Measurements from ENCODE around the gene FAM53B. TPM values are rescaled to one million over a fixed set of nuclear protein-coding genes. Genes with fewer than 3 reads are reported as not detected.

Gene FAM53B
- total and polyA plus RNA-seq, 8 donors, result 5.7 to 46.9 (median 11.4) TPM

DNA sequence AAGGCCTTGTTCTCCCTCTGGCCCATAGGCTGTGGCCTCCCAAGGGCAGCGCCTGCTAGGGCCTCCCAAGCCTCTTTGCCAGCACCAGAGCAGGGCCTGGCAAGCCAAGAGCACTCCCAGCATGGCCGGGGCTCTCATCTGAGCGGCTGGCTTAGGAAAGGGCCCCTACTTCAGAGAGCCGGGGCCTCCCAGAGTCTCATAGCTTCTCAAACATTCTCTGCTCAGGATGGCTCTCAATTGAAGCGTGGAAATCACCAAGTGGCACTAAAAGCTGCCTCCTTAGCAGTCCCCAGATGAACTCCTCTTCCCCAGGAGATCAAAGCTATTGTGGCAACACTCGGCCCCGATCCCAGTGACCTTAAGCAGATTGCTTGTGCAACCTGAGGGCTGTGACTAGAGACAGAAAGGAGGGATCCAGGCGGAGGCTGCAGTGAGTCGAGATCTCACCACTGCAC is 69.4 kb downstream of the FAM53B start:
- no peak for DNase-seq
- Histone ChIP-seq H3K36me3 (peaks cover 3 to 31% (median 17%) of the 10 kb centered on the region in 4 donors), H3K4me1 (peaks cover 40 to 98% (median 88%) of the 10 kb centered on the region in 4 donors), H3K4me3 (no peak overlapping the region), H3K27me3 (no peaks in the 10 kb centered on the region), H3K9me3 (no peaks in the 10 kb centered on the region), H3K27ac (no peak overlapping the region)
- intact Hi-C loops (cut with DNase I; ENCODE audit: low total_unique reads), result no loop called here
- WGBS, 5 donors, result 90 to 95% (median 92%) methylated on average over 7 to 9 of the region's 9 CpGs
- TF ChIP-seq, protein P1, sequence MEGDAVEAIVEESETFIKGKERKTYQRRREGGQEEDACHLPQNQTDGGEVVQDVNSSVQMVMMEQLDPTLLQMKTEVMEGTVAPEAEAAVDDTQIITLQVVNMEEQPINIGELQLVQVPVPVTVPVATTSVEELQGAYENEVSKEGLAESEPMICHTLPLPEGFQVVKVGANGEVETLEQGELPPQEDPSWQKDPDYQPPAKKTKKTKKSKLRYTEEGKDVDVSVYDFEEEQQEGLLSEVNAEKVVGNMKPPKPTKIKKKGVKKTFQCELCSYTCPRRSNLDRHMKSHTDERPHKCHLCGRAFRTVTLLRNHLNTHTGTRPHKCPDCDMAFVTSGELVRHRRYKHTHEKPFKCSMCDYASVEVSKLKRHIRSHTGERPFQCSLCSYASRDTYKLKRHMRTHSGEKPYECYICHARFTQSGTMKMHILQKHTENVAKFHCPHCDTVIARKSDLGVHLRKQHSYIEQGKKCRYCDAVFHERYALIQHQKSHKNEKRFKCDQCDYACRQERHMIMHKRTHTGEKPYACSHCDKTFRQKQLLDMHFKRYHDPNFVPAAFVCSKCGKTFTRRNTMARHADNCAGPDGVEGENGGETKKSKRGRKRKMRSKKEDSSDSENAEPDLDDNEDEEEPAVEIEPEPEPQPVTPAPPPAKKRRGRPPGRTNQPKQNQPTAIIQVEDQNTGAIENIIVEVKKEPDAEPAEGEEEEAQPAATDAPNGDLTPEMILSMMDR (IDR thresholded peaks at IDR 0.05), result no peak
- TF ChIP-seq POLR2A (IDR thresholded peaks at IDR 0.05) (no peak), EP300 (IDR thresholded peaks at IDR 0.05) (no peak), POLR2AphosphoS5 (IDR thresholded peaks at IDR 0.05) (no peak)

DNA sequence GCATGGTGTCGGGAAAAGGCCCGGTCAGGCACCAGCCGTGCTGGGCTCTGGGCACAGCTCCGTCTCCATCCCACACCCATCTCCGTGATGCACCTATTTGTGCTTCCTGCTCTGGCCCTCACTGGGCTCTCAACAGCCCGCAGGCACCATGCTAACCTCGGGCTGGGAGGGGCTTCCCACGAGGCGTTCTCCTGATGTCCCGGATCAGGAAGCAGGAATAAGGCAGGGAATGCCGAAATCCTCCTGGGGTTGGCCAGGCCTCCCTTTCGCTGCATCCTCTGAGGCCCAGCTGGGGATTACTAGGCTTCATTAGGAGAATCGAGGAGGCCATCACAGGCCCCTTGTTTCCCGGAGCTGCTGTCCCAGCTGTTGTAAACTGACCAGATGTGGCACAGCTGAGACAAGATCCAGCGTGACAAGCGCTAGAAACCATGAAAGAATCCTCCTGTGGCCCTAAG is 72.0 kb downstream of the FAM53B start:
- peak overlapping the region in 4 of 5 donors; percentile 29 to 47 (median 38) for H3K27ac ChIP-seq
- peaks cover 36 to 96% (median 92%) of the 10 kb centered on the region in 4 donors for H3K4me1 ChIP-seq
- peaks cover 3 to 25% (median 15%) of the 10 kb centered on the region in 4 donors for H3K36me3 ChIP-seq

DNA sequence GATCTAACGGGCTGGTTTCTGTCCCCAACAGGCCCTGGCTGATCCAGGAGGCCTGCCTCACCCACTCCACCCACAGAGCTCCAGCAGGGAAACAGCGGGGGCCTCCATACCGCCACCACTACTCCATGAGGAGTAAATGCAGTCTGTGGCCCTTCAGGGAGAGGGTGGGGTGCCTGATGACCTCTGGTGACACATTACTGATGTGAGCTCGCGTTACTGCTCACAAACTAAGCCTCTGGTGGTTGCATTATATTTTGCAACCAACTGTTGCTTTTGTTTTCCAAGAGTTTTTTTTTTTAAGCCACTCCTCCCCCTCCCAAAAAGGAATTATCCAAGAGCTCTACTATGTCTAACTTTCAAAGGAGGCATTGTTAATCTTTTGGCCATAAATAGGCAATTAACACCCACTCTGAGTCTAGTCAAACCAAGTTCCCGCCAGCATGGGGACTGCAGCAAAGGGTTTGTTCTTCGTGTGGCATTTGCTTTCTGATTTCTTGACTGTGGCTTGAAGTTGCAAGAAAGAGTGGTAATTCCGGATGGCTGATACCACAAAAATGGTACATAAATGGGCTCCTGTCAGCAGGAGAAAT is 72.6 kb downstream of the FAM53B start:
- DNase-seq, result peak in 1 of 2 donors; percentile 77
- H3K4me1 ChIP-seq, result peaks cover 33 to 96% (median 86%) of the 10 kb centered on the region in 4 donors

More for the DNA sequence above, 72.0 kb downstream of the FAM53B start:
- WGBS, 5 donors, result 77 to 80% (median 79%) methylated on average over 15 to 16 of the region's 16 CpGs
- TF ChIP-seq POLR2AphosphoS5 (IDR thresholded peaks at IDR 0.05) (no peak), EP300 (IDR thresholded peaks at IDR 0.05) (no peak), POLR2A (IDR thresholded peaks at IDR 0.05) (no peak)
- TF ChIP-seq, protein P1 (IDR thresholded peaks at IDR 0.05), result no peak
- Histone ChIP-seq H3K27me3 (no peaks in the 10 kb centered on the region), H3K4me3 (no peak overlapping the region), H3K9me3 (no peaks in the 10 kb centered on the region)
- intact Hi-C loops (cut with DNase I; ENCODE audit: low total_unique reads), result no loop called here
- peak in 1 of 2 donors; percentile 71 for DNase-seq

DNA sequence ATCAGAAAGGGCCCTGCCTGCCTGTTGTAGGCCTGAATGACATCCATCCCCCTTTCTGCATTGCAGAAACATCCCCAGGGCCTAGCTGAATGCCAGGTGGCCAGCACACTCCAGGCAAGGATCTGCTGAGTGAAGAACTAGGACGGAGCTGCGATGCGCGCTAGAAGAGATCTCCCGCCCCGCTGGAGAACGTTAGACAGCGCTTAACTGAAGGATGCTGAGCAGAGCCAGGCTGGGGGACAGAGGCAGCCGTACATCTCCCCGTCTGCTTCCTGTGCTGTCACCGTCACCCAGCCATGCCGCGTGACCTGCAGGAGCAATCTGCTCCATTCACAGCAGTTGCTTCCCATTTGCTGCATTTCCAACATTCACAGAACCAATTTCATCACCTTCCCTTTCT is 73.3 kb downstream of the FAM53B start:
- 83 to 97% (median 91%) methylated on average over 13 of the region's 13 CpGs for WGBS, 5 donors
- intact Hi-C loops (cut with DNase I; ENCODE audit: low total_unique reads), result no loop called here
- no peaks in the 10 kb centered on the region for H3K9me3 ChIP-seq
- H3K36me3 ChIP-seq, result peaks cover 3 to 31% (median 18%) of the 10 kb centered on the region in 4 donors
- H3K4me3 ChIP-seq, result no peak overlapping the region
- peak in 1 of 2 donors; percentile 54 for DNase-seq
- peaks cover 33 to 96% (median 86%) of the 10 kb centered on the region in 4 donors for H3K4me1 ChIP-seq
- H3K27me3 ChIP-seq, result no peaks in the 10 kb centered on the region
- H3K27ac ChIP-seq, result peak overlapping the region in 3 of 5 donors; percentile 7 to 47 (median 47)
- TF ChIP-seq EP300 (IDR thresholded peaks at IDR 0.05) (no peak), POLR2A (IDR thresholded peaks at IDR 0.05) (no peak), POLR2AphosphoS5 (IDR thresholded peaks at IDR 0.05) (no peak)
- TF ChIP-seq, protein P1 (IDR thresholded peaks at IDR 0.05), result no peak

More for the DNA sequence above, 72.6 kb downstream of the FAM53B start:
- Histone ChIP-seq H3K27ac (peak overlapping the region in 3 of 5 donors; percentile 29 to 47 (median 47)), H3K9me3 (no peaks in the 10 kb centered on the region), H3K36me3 (peaks cover 3 to 24% (median 15%) of the 10 kb centered on the region in 4 donors), H3K4me3 (no peak overlapping the region), H3K27me3 (no peaks in the 10 kb centered on the region)
- intact Hi-C loops (cut with DNase I; ENCODE audit: low total_unique reads), result no loop called here
- TF ChIP-seq POLR2AphosphoS5 (IDR thresholded peaks at IDR 0.05), result no peak
- TF ChIP-seq, protein P1 (IDR thresholded peaks at IDR 0.05), result peak in 1 of 7 experiments; percentile 5
- TF ChIP-seq EP300 (IDR thresholded peaks at IDR 0.05), result no peak
- no peak for TF ChIP-seq POLR2A (IDR thresholded peaks at IDR 0.05)
- WGBS, 5 donors, result 57 to 67% (median 63%) methylated on average over 8 of the region's 8 CpGs
